Ishikawa (cell line): ENCODE data around the gene MTF2.

Experiments used
- CEBPB ChIP-seq: IDR thresholded peaks from 2 replicates; pipeline ENCODE4 v1.6.1; 2012
- CREB1 ChIP-seq: IDR thresholded peaks from 2 replicates; pipeline ENCODE4 v1.6.1; 2012; ENCODE audit warnings: low read depth
- EGR1 ChIP-seq: IDR thresholded peaks from 2 replicates; pipeline ENCODE4 v1.6.1; 2012
- EP300 ChIP-seq: IDR thresholded peaks from 2 replicates; pipeline ENCODE4 v1.6.1; 2012; ENCODE audit warnings: borderline replicate concordance
- FOXM1 ChIP-seq: IDR thresholded peaks from 2 replicates; pipeline ENCODE4 v1.6.1; 2012; ENCODE audit warnings: low read depth, borderline replicate concordance
- MAX ChIP-seq: IDR thresholded peaks from 2 replicates; pipeline ENCODE4 v1.6.1; 2012
- RAD21 ChIP-seq: IDR thresholded peaks from 2 replicates; pipeline ENCODE4 v1.6.1; 2012; ENCODE audit warnings: low read depth
- REST ChIP-seq: IDR thresholded peaks from 2 replicates; pipeline ENCODE4 v1.6.1; 2012; ENCODE audit warnings: low read depth, mild to moderate bottlenecking
- TAF1 ChIP-seq: IDR thresholded peaks from 2 replicates; pipeline ENCODE4 v1.6.1; 2012; ENCODE audit warnings: low read depth, mild to moderate bottlenecking
- TCF12 ChIP-seq: IDR thresholded peaks from 2 replicates; pipeline ENCODE4 v1.6.1; 2012; ENCODE audit warnings: low read depth
- TEAD4 ChIP-seq: IDR thresholded peaks from 2 replicates; pipeline ENCODE4 v1.6.1; 2012
- USF1 ChIP-seq: IDR thresholded peaks from 2 replicates; pipeline ENCODE4 v1.6.1; 2012
- YY1 ChIP-seq: IDR thresholded peaks from 2 replicates; pipeline ENCODE4 v1.6.1; 2012; ENCODE audit warnings: low read depth
- ZBTB7A ChIP-seq: IDR thresholded peaks from 2 replicates; pipeline ENCODE4 v1.6.1; 2012; ENCODE audit warnings: low read depth

DNA sequence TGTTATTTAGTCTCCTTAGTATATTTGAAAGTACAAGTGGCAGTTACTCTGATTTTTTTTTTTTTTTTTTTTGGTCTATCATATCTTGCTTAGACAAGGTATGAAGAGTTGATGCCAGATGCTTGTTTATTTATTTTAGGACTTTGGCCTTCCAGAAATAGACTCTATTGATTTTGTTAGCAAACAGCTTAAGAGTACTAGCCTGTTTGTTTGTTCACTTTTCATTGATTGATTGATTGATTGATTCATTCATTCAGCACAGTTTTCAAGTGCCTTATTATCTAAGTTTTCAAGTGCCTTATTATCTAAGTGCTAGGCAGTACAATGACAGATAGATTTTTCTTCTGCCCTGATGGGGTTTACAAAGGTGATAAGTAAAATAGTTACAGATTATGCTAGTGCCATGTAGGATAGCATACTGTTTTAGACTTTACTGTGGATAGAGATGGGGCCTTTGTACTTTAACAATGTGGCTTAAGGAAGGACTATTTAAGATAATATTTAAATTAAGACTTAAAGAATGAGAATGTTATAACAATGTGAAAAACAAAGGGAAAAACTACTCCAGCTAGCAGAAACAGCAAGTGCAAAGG is 50.5 kb downstream of the MTF2 start:
- TF ChIP-seq FOXM1 (no peak), MAX (no peak), CREB1 (no peak), USF1 (no peak), YY1 (no peak), EP300 (no peak), REST (no peak), TAF1 (no peak), RAD21 (no peak), CEBPB (no peak), EGR1 (no peak), TCF12 (no peak), TEAD4 (no peak), ZBTB7A (no peak)
